Body of pancreas (tissue), 4 donors: Measurements from ENCODE around the gene TUBGCP2.

Source experiments
- POLR2A ChIP-seq, 3 donors: fragments of 450-650 bp; IDR thresholded peaks; one replicate each; pipeline ENCODE4 v1.6.1; 2016; ENCODE audit warnings: antibody characterized with exemption in 3 of 3, mild to moderate bottlenecking in 2 of 3
- TF ChIP-seq, protein P1 (sequence below), 7 experiments: fragments of 450-650 bp in 4 of 7; fragments of 200-600 bp in 3 of 7; sonication (generic) in 3 of 7; IDR thresholded peaks; one replicate each; pipeline ENCODE4 v1.5.1; 2016 to 2019; ENCODE audit warnings: antibody characterized with exemption in 7 of 7

DNA sequence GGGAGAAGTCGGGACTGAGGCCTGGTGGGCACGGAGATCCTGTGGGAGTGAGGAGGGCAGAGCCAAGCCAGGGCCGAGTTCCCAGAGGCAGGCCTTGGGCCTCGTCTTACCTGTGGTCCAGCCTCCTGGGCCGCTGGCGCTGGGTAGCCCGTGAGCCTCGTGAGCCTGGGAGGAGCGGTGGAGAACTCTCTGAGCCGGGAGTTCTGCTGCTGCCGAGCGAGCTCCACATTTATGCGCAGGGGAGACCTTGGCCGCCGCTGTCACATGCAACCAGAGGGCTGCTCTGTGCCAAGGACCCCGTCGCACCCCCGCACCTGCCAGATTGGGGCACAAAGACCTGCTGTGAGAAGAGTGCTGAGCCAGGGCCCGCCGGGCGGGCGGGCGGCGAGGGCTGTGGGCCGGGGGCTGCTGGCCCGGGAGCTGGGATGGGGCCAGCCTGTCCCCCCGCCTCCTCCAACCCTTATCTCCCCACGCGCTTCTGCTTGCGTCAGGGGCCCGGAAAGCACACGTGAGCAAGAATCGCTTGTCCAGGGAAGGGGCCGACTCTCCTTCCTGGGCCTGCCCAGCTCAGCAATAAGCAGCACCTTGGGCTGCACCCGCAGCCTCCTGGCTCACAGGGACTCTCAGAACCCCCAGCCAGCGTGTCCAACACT, 60.9 kb downstream of the TUBGCP2 start:
- TF ChIP-seq POLR2A (IDR thresholded peaks at IDR 0.05): no peak
- TF ChIP-seq, protein P1, sequence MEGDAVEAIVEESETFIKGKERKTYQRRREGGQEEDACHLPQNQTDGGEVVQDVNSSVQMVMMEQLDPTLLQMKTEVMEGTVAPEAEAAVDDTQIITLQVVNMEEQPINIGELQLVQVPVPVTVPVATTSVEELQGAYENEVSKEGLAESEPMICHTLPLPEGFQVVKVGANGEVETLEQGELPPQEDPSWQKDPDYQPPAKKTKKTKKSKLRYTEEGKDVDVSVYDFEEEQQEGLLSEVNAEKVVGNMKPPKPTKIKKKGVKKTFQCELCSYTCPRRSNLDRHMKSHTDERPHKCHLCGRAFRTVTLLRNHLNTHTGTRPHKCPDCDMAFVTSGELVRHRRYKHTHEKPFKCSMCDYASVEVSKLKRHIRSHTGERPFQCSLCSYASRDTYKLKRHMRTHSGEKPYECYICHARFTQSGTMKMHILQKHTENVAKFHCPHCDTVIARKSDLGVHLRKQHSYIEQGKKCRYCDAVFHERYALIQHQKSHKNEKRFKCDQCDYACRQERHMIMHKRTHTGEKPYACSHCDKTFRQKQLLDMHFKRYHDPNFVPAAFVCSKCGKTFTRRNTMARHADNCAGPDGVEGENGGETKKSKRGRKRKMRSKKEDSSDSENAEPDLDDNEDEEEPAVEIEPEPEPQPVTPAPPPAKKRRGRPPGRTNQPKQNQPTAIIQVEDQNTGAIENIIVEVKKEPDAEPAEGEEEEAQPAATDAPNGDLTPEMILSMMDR (IDR thresholded peaks at IDR 0.05): no peak
